Breast epithelium (tissue), 4 donors: Measurements from ENCODE around the gene SEC14L5. TPM values are rescaled to one million over a fixed set of nuclear protein-coding genes. Genes with fewer than 3 reads are reported as not detected.

Experiments used
- DNase-seq, 2 donors: peaks; one replicate each; pipeline ENCODE4 v3.0.0-alpha.2; 2019; ENCODE audit warnings: low spot score in 2 of 2
- H3K27ac ChIP-seq, 2 donors: fragments of 200-600 bp; sonication (generic) in 1 of 2; one replicate each; pipeline ENCODE4 v1.5.1; 2016 to 2019; ENCODE audit warnings: mild to moderate bottlenecking in 1 of 2
- H3K27me3 ChIP-seq, 2 donors: fragments of 200-600 bp; sonication (generic) in 1 of 2; one replicate each; pipeline versions ENCODE4 v1.5.1 to v1.6.0; 2017 to 2019; ENCODE audit warnings: control low read depth in 1 of 2, mild to moderate bottlenecking in 1 of 2
- H3K36me3 ChIP-seq: fragments of 200-600 bp; one replicate; pipeline ENCODE4 v1.5.1; 2019
- H3K4me1 ChIP-seq, 2 donors: fragments of 200-600 bp; sonication (generic); one replicate each; pipeline ENCODE4 v1.5.1; 2016 to 2019; ENCODE audit warnings: control low read depth in 1 of 2
- H3K4me3 ChIP-seq, 3 donors: fragments of 200-600 bp; sonication (generic); 1 replicate in 2 of 3; 2 replicates in 1 of 3; pipeline ENCODE4 v1.5.1; 2016 to 2019; ENCODE audit warnings: mild to moderate bottlenecking in 3 of 3, moderate library complexity in 2 of 3
- H3K9me3 ChIP-seq, 2 donors: fragments of 200-600 bp; sonication (generic) in 1 of 2; one replicate each; pipeline ENCODE4 v1.5.1; 2016 to 2019; ENCODE audit warnings: control low read depth in 1 of 2
- POLR2A ChIP-seq: fragments of 450-650 bp; IDR thresholded peaks from one replicate; pipeline ENCODE4 v1.6.1; 2016; ENCODE audit warnings: antibody characterized with exemption, mild to moderate bottlenecking, moderate library complexity
- POLR2AphosphoS5 ChIP-seq, 3 donors: sonication (generic); formaldehyde crosslinking; IDR thresholded peaks; one replicate each; pipeline ENCODE4 v1.6.1; 2017; ENCODE audit warnings: antibody characterized with exemption in 3 of 3
- intact Hi-C: fragments of 100-400 bp; cut with DNase I; formaldehyde crosslinking; loops from one replicate; pipeline ENCODE4 v1.15.1; 2023; ENCODE audit warnings: low total_unique reads
- total RNA-seq, 3 donors: library from RNA; depleted of rRNA; stranded (reverse); fragments of >200 nt; gene quantifications; one replicate each; pipeline ENCODE4 v1.1.0, GENCODE V29; 2016
- TF ChIP-seq, protein P1 (sequence below), 3 donors: fragments of 450-650 bp; IDR thresholded peaks; one replicate each; pipeline ENCODE4 v1.5.1; 2016 to 2017; ENCODE audit warnings: antibody characterized with exemption in 3 of 3, mild to moderate bottlenecking in 3 of 3, moderate library complexity in 3 of 3

The SEC14L5 gene
- total RNA-seq, 3 donors from 2014 or later, result 0.33 to 1.3 (median 0.59) TPM

DNA sequence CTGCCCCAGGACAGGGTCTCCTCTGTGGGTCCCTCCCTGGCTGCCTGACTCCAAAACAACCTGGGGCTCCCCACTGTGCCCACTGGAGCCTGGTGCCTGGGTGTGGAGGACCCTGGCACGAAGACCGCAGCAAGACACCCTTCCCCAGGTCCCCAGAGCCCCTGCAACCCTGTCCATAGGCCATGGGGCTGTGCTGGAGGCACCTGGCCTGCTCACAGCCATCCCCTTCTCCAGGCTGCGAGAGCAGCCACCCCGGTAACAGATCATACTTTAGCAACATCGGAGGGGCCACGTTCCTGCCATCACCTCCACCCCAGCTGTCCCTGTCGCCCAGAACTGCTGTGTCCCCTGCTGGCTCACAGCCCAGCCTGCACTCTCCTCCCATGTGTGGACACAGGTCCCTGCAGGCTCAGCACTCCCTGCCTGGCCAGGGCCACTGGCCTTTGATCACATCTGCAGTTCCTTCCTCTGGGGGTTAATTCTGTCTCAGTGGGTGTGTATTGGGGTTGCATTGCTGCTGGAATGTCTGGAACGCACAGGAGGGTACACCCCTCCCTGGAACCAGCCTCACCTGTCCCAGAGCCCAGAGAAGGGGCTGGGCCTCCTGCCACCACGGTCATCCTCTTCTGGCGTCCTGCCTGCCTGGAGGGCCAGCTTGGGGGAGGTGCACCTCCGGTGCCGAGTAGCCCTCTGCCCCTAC, 33.4 kb upstream of the SEC14L5 start:
- H3K36me3 ChIP-seq, result no peaks in the 10 kb centered on the region
- H3K4me3 ChIP-seq, result peak overlapping the region in 1 of 3 donors; percentile 26
- no peaks in the 10 kb centered on the region for H3K27me3 ChIP-seq
- DNase-seq, result peak; percentile 63 to 88
- peaks cover 0 to 7% of the 10 kb centered on the region in 2 donors for H3K9me3 ChIP-seq
- intact Hi-C loops, result no loop called here
- H3K27ac ChIP-seq, result peak overlapping the region; percentile 75 to 86
- H3K4me1 ChIP-seq, result peaks cover 2 to 14% of the 10 kb centered on the region in 2 donors
- peak in 2 of 3 donors; percentile 27 to 60 for TF ChIP-seq POLR2AphosphoS5 (IDR thresholded peaks at IDR 0.05)
- TF ChIP-seq, protein P1, sequence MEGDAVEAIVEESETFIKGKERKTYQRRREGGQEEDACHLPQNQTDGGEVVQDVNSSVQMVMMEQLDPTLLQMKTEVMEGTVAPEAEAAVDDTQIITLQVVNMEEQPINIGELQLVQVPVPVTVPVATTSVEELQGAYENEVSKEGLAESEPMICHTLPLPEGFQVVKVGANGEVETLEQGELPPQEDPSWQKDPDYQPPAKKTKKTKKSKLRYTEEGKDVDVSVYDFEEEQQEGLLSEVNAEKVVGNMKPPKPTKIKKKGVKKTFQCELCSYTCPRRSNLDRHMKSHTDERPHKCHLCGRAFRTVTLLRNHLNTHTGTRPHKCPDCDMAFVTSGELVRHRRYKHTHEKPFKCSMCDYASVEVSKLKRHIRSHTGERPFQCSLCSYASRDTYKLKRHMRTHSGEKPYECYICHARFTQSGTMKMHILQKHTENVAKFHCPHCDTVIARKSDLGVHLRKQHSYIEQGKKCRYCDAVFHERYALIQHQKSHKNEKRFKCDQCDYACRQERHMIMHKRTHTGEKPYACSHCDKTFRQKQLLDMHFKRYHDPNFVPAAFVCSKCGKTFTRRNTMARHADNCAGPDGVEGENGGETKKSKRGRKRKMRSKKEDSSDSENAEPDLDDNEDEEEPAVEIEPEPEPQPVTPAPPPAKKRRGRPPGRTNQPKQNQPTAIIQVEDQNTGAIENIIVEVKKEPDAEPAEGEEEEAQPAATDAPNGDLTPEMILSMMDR (IDR thresholded peaks at IDR 0.05), result no peak

DNA sequence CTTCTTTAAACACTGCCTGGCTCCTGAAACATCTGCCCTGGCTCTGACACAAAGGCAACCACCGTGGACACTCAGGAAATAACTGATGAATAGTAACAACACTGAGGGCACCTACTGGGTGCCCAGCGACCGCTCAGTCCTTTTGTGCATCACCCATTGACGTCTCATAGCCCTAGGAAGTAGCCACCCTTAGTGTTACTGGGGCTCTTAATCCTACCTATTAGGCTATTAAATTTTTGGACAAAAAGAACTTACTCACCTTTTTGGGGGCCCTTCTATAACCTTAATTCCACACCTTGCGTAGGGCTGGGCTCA, 32.9 kb upstream of the SEC14L5 start:
- H3K27me3 ChIP-seq, result no peaks in the 10 kb centered on the region
- H3K4me3 ChIP-seq, result peak overlapping the region in 1 of 3 donors; percentile 26
- H3K36me3 ChIP-seq, result no peaks in the 10 kb centered on the region
- peak overlapping the region; percentile 75 to 86 for H3K27ac ChIP-seq
- intact Hi-C loops, result no loop called here
- DNase-seq, result no peak
- TF ChIP-seq POLR2AphosphoS5 (IDR thresholded peaks at IDR 0.05) (no peak), POLR2A (no peak)
- TF ChIP-seq, protein P1 (IDR thresholded peaks at IDR 0.05), result no peak
- H3K4me1 ChIP-seq, result peaks cover 2 to 14% of the 10 kb centered on the region in 2 donors
- peaks cover 0 to 7% of the 10 kb centered on the region in 2 donors for H3K9me3 ChIP-seq

DNA sequence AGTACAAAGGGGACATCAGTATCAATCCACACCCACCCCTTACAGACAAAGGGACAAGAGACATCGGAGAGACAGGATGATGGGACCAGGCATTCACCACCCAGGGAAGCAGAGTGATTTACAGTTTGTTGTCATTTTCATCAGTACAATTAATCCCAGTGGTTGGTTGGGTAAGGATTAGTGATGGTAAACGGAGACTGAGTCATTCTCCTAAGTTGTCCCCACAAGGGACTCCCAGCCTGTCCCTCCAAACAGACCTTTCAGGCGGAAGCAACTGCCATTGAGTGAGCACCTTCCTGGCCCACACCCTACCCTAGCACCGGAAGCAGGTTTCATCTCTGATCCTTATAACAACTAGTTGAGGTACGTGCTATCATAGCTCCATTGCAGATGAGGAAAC, 32.3 kb upstream of the SEC14L5 start:
- intact Hi-C loops, result no loop called here

DNA sequence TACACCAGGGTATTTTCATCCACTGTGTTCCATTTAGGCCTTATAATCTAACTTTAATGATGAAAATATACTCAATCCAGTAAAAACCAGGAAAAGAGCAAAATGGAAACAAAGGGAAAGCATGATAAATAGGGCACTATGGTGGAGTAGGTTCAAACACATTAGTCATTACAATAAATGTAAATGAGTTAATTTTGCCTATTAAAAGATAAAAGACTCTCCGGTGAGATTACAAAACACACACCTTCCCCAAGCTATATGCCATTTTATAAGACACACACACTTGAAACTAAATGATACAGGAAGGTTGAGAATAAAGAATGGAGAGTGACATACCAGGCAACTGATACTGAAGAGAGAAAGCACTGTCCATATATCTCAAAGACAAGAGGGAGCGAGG, 31.2 kb upstream of the SEC14L5 start:
- no peak overlapping the region for H3K4me3 ChIP-seq
- peaks cover 2 to 14% of the 10 kb centered on the region in 2 donors for H3K4me1 ChIP-seq
- H3K9me3 ChIP-seq, result peaks cover 0 to 7% of the 10 kb centered on the region in 2 donors
- no peak for DNase-seq
- H3K36me3 ChIP-seq, result no peaks in the 10 kb centered on the region
- H3K27me3 ChIP-seq, result no peaks in the 10 kb centered on the region
- TF ChIP-seq POLR2A, result no peak
- TF ChIP-seq, protein P1 (IDR thresholded peaks at IDR 0.05), result no peak
- TF ChIP-seq POLR2AphosphoS5 (IDR thresholded peaks at IDR 0.05), result no peak
- no peak overlapping the region for H3K27ac ChIP-seq
- intact Hi-C loops, result no loop called here

More for the DNA sequence above, 32.3 kb upstream of the SEC14L5 start:
- Histone ChIP-seq H3K27me3 (no peaks in the 10 kb centered on the region), H3K27ac (peak overlapping the region; percentile 75 to 86), H3K36me3 (no peaks in the 10 kb centered on the region), H3K4me3 (no peak overlapping the region), H3K4me1 (peaks cover 2 to 14% of the 10 kb centered on the region in 2 donors), H3K9me3 (peaks cover 0 to 7% of the 10 kb centered on the region in 2 donors)
- TF ChIP-seq POLR2AphosphoS5 (IDR thresholded peaks at IDR 0.05) (no peak), POLR2A (no peak)
- TF ChIP-seq, protein P1 (IDR thresholded peaks at IDR 0.05), result no peak
- DNase-seq, result no peak

DNA sequence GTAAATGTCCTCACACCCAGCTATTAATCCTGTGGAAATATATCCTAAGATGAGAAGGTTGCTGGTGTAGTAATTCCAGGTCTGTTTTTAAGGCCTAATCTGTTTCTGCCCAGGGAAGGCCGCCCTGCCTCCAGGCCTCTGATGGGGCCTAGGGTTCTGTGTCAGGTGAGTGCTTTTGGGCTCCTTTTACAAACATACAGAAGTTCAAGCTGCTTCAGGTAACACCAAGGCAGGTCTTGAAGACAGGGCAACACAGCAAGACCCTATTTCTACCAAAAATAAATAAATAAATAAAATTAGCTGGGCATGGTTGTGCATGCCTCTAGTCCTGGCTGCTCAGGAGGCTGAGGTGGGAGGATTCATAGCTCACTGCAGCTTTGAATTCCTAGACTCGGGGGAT, 30.5 kb upstream of the SEC14L5 start:
- Histone ChIP-seq H3K36me3 (no peaks in the 10 kb centered on the region), H3K4me3 (no peak overlapping the region), H3K4me1 (peaks cover 2 to 14% of the 10 kb centered on the region in 2 donors), H3K27ac (no peak overlapping the region), H3K9me3 (peaks cover 0 to 7% of the 10 kb centered on the region in 2 donors), H3K27me3 (no peaks in the 10 kb centered on the region)
- no peak for DNase-seq
- TF ChIP-seq POLR2AphosphoS5 (IDR thresholded peaks at IDR 0.05) (no peak), POLR2A (no peak)
- TF ChIP-seq, protein P1 (IDR thresholded peaks at IDR 0.05), result no peak
- intact Hi-C loops, result no loop called here
